T-helper 1 cell treated with Interleukin-12 subunit alpha and Interleukin-12 subunit beta and Interleukin-4 antibody, amounts not matched to agents 30 ng/mL and 1 ng/mL, for 36 hours (primary cell): ENCODE measurements around the gene CCDC201. TPM values are rescaled to one million over a fixed set of nuclear protein-coding genes. Genes with fewer than 3 reads are reported as not detected.

ENCODE experiments used
- intact Hi-C: fragments of 100-400 bp; cut with micrococcal nuclease; formaldehyde crosslinking; loops from one replicate; pipeline ENCODE4 v1.15.1; 2024
- total RNA-seq: library from RNA; stranded (reverse); gene quantifications from 2 replicates; pipeline ENCODE4 v1.2.3, GENCODE V29; 2022

Gene CCDC201
- not detected in 2 replicates for total RNA-seq

GRCh38 chr7:45873035-45873354 lies at the start of gene CCDC201:
Gene CCDC201 (minus strand): TSS chr7:45873082. CDS start chr7:45873007, 75 bp downstream.
- intact Hi-C loops = no loop called here

- intact Hi-C loops = loop anchor here (2.0 kb wide), 1 partner anchor 19 kb away; no protein-coding TSS in a partner anchor
Observed at GRCh38 chr7:45921699-45922519, 49.0 kb upstream of the CCDC201 start.

- intact Hi-C loops = no loop called here
Observed at GRCh38 chr7:45921381-45921698, 48.5 kb upstream of the CCDC201 start.

- intact Hi-C loops = no loop called here
Observed at GRCh38 chr7:45920502-45921380, 47.9 kb upstream of the CCDC201 start, which contains the start of gene IGFBP3. Gene IGFBP3 (minus strand): TSS chr7:45921272. CDS start chr7:45921140, 132 bp downstream.

GRCh38 chr7:45919993-45920459 lies 47.1 kb upstream of the CCDC201 start:
- intact Hi-C loops = no loop called here

- intact Hi-C loops = no loop called here
Observed at GRCh38 chr7:45919231-45919784, 46.4 kb upstream of the CCDC201 start.

- intact Hi-C loops = loop anchor here (1.0 kb wide), 1 partner anchor 1262 kb away; no protein-coding TSS in a partner anchor
Observed at GRCh38 chr7:45918556-45918955, 45.7 kb upstream of the CCDC201 start.

GRCh38 chr7:45917658-45918057 lies 44.8 kb upstream of the CCDC201 start:
- intact Hi-C loops = loop anchor here (1.0 to 2.0 kb wide), 5 partner anchors 435 to 1901 kb away; no protein-coding TSS in a partner anchor

- intact Hi-C loops = loop anchor here (1.0 to 2.0 kb wide), 4 partner anchors 435 to 1902 kb away; no protein-coding TSS in a partner anchor
Observed at GRCh38 chr7:45917064-45917463, 44.2 kb upstream of the CCDC201 start.

GRCh38 chr7:45915606-45916005 lies 42.7 kb upstream of the CCDC201 start:
- intact Hi-C loops = loop anchor here (2.0 kb wide), 1 partner anchor 1903 kb away; no protein-coding TSS in a partner anchor

- intact Hi-C loops = no loop called here
Observed at GRCh38 chr7:45914911-45915310, 42.0 kb upstream of the CCDC201 start.

- intact Hi-C loops = no loop called here
Observed at GRCh38 chr7:45912972-45913371, 40.1 kb upstream of the CCDC201 start.

GRCh38 chr7:45911311-45911710 lies 38.4 kb upstream of the CCDC201 start:
- intact Hi-C loops = no loop called here

GRCh38 chr7:45910855-45911254 lies 38.0 kb upstream of the CCDC201 start:
- intact Hi-C loops = no loop called here

GRCh38 chr7:45909561-45909960 lies 36.7 kb upstream of the CCDC201 start:
- intact Hi-C loops = no loop called here

- intact Hi-C loops = no loop called here
Observed at GRCh38 chr7:45902820-45903219, 29.9 kb upstream of the CCDC201 start.

GRCh38 chr7:45901566-45901965 lies 28.7 kb upstream of the CCDC201 start:
- intact Hi-C loops = no loop called here

- intact Hi-C loops = no loop called here
Observed at GRCh38 chr7:45898222-45898621, 25.3 kb upstream of the CCDC201 start.

- intact Hi-C loops = no loop called here
Observed at GRCh38 chr7:45897042-45897690, 24.3 kb upstream of the CCDC201 start.

- intact Hi-C loops = no loop called here
Observed at GRCh38 chr7:45894665-45895062, 21.8 kb upstream of the CCDC201 start.
